ENCODE data around the gene IL22RA1. TPM values are rescaled to one million over a fixed set of nuclear protein-coding genes. Genes with fewer than 3 reads are reported as not detected.

IL22RA1 gene
- total and polyA plus RNA-seq, 10 of the 15 experiments (the other 5 are each of a cell fraction or from before 2014, with no cell fraction given): not detected

GRCh38 chr1:24190983-24191461 is 48.1 kb upstream of the IL22RA1 start (continued):
- TF ChIP-seq ZNF592 (IDR thresholded peaks at IDR 0.05) (no peak), LARP7 (IDR thresholded peaks at IDR 0.05) (no peak), RELB (IDR thresholded peaks at IDR 0.05; ENCODE audit: low read depth) (0 out of 2 replicates have a peak, but pooled peaks have one; percentile 24), TBL1XR1 (IDR thresholded peaks at IDR 0.05; ENCODE audit: low read depth, low read length) (peak; percentile 69; the same call in 1 of the 2 replicates), POU2F2 (IDR thresholded peaks at IDR 0.05; ENCODE audit: borderline replicate concordance, low read depth, low read length) (peak; percentile 69; the same call in 2 of the 3 replicates), SIX5 (IDR thresholded peaks at IDR 0.05; ENCODE audit: low read depth, low read length, severe bottlenecking) (no peak), CBFB (IDR thresholded peaks at IDR 0.05; ENCODE audit: low read depth) (peak; percentile 73; the same call in 1 of the 2 replicates), NFIC (IDR thresholded peaks at IDR 0.05; ENCODE audit: low read depth, low read length) (peak; percentile 80; the same call in 1 of the 2 replicates), RUNX3 (IDR thresholded peaks at IDR 0.05; ENCODE audit: low read length) (peak; percentile 97), IKZF2 (IDR thresholded peaks at IDR 0.05) (peak; percentile 87), POLR2AphosphoS5 (IDR thresholded peaks at IDR 0.05; ENCODE audit: low read length) (0 out of 2 replicates have a peak, but pooled peaks have one; percentile 34), NRF1 (conservative IDR thresholded peaks at IDR 0.05; ENCODE audit: low read depth, low read length) (no peak), SKIL (IDR thresholded peaks at IDR 0.05; ENCODE audit: low read depth, poor library complexity, severe bottlenecking) (peak; percentile 52), IKZF1 (conservative IDR thresholded peaks at IDR 0.05) (peak; percentile 84), IRF5 (IDR thresholded peaks at IDR 0.05; ENCODE audit: borderline replicate concordance) (no peak), NFXL1 (IDR thresholded peaks at IDR 0.05; ENCODE audit: borderline replicate concordance) (no peak), MEF2B (IDR thresholded peaks at IDR 0.05; ENCODE audit: partially characterized antibody, poor library complexity, severe bottlenecking) (peak; percentile 87), YY1 (IDR thresholded peaks at IDR 0.05; ENCODE audit: low read depth, low read length) (peak; percentile 63; the same call in 1 of the 2 replicates), BCL3 (IDR thresholded peaks at IDR 0.05; ENCODE audit: borderline replicate concordance, insufficient read depth, low read depth, low read length, poor library complexity, severe bottlenecking) (peak; percentile 83), FOXM1 (IDR thresholded peaks at IDR 0.05; ENCODE audit: low read depth, low read length) (peak; percentile 86; the same call in 1 of the 2 replicates)
